ENCODE measurements around the gene C11orf86.

The C11orf86 gene

DNA sequence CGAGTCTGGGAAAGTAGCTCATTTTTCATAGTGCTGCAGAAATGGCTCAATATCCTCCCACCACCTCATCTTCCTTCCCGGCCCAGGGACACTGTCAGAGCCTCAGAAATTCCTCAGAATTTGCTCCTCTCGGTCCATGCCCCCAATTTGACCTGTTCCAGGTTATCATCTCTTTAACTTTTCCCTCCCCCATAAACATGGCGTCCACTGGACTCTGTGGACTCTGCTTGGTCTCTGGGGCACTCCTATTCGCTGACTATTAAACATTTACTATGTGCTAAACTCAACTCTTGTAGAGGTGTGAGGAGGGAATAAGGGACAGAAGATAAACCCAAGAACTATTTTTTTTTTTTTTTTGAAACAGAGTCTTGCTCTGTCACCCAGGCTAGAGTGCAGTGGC lies 8.8 kb upstream of the C11orf86 start:
- in situ Hi-C loops (cut with MboI; ENCODE audit: low sequenced_read_pairs), result no loop called here

DNA sequence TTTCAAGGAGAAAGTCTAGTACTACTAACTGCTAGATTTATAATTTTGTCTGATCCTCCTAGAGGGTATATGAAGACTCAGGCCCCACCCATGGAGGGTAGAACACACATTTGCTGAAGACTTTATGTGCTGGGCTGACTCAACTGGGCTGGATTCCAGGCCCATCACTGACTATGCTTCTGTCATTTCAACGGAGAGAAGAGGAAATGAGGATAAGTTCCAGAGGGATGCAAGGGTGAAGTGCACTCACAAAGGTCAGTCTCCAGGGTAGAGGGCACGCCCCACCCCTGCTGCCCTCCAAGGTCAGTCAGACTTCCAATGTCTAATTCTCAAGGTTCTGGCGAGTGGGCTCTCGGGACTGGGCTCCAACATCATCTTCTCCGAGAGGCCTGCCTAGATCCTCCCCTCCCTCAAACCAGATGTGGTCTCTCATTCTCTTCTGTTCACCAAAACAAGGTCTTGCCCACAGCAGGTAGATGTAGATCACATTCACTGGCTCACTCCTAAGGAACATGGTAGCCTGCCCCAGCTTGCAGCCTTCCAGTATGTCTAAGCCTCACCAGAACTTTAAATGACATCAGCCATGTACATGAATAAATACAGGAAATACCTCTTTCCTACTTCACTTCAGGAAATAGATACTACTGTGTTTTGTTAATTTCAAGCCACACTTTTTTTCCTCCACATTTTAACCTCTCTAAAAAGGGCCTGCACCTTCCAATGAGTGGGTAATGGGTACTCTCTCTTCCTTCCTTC lies 7.3 kb upstream of the C11orf86 start:
- in situ Hi-C loops (cut with MboI; ENCODE audit: low sequenced_read_pairs), result no loop called here

DNA sequence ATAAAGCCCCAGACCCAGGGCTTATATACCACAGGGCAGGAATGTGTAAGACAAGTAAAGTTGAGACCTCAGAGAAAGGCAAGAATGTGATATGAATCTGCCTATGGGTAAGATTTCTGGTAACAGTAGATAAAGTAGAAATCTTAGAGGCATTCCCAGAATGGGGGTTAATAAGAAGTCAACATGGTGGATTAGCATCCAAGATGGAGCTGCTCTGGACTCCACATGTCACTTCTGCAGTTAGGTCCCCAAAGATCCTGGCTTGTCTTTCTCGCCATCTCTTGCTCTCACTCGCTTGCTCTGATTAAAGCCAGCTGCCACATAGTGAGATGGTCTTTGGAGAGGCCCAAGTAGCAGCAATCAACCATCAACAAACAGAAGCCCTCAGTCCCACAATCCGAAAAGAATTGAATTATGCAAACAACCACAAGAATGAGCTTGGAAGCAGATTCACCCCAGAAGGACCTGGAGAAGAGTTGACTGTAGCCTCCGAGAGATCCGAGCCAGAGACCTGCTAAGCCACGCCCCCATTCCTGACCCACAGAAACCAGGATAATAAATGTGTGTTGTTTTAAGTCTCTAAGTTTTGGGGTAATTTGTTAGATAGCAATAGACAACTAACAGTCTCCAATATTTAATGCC lies 5.4 kb upstream of the C11orf86 start:
- in situ Hi-C loops (cut with MboI; ENCODE audit: low sequenced_read_pairs), result no loop called here

DNA sequence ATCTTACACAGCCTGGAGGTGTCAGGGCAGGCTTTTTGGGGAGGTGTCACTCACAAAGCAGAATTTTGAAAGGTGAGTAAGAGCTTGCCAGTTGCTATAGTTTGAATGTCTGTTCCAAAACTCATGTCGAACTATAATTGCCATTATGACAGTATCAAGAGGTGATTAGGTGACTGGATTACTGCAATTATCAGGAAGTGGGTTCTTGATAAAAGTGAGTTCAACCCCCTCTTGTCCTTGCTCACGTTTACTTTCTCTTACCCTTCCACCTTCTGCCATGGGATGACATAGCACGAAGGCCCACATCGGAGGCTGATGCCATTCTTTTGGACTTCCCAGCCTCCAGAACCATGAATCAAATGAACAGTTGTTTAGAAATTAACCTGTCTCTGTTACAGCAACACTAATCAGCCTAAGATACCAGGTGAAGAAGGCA lies 4.7 kb upstream of the C11orf86 start:
- in situ Hi-C loops (cut with MboI; ENCODE audit: low sequenced_read_pairs), result no loop called here

DNA sequence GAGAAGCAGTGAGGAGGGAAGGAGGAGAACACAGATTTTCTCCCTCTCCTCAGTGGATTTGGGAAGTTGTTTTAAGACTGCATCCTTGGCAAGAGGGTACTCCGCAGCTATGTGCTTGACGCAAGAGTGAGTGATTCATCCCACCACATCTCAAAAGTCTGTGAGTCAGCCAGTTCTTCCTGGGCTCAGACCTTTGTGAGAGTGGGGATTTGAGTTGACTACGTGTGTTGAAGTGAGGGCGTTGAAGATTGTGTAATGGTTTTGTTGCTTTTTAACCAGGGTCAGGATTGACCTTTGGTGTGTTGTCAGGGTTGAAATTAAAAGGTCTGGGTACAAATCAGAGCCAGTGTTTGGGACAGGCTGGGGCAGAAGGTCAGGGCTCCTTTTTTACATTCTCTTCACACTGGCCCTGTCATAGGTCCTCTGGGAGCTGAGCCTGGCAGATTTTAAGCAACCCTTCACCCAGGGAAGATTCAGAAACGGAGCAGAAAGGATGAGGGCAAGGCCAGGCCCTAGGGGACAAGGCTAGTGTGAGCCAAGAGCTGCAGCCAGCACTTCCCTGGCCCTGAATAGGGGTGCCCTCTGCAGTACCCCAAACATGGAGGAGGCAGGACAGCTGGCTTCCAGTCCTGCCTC lies 4.2 kb upstream of the C11orf86 start:
- in situ Hi-C loops (cut with MboI; ENCODE audit: low sequenced_read_pairs), result no loop called here

DNA sequence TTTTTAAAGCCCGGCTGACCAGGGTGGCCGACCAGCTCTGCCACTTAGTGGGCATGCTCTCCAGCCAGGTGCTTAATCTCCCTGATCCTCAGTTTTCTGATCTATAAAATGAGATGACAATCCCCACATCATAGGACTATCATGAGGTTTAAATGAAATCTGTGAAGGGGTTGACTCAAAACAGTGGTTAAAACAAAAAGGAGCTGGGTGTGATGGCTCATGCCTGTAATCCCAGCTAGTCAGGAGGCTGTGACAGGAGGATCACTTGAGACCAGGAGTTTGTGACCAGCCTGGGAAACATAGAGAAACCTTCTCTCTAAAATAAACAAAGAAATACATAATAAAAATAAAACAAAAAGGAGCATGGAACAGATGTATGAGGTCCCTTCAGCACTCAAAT lies 3.6 kb upstream of the C11orf86 start:
- in situ Hi-C loops (cut with MboI; ENCODE audit: low sequenced_read_pairs), result no loop called here

DNA sequence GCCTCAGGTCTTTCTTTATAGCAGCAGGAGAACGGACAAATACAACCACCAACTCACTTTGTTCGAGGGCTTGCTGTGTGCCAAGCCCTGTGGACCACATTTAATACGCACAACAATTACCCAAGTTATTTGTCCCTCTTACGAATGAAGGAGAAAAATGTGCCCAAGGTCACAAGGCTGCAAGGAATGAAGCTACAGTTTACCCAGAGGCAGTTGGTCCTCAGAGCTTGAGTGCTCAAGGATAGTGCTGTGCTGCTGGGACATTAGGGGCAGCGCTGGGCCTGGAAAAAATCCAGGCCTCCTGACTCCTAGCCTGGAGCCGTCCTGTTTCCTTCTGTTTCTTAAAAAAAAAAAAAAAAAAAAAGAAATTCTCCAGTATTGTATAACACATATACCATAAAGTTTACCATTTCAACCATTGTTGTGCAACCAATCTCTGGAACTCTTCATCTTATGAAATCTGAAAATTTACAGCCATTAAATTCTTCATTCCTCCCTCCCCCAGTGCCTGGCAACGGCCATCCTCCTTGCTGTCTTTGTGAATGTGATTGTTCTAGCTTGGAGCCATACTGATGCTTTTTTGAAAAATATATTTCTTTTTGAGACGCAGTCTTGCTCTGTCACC lies 1.0 kb upstream of the C11orf86 start:
- in situ Hi-C loops (cut with MboI; ENCODE audit: low sequenced_read_pairs), result no loop called here

DNA sequence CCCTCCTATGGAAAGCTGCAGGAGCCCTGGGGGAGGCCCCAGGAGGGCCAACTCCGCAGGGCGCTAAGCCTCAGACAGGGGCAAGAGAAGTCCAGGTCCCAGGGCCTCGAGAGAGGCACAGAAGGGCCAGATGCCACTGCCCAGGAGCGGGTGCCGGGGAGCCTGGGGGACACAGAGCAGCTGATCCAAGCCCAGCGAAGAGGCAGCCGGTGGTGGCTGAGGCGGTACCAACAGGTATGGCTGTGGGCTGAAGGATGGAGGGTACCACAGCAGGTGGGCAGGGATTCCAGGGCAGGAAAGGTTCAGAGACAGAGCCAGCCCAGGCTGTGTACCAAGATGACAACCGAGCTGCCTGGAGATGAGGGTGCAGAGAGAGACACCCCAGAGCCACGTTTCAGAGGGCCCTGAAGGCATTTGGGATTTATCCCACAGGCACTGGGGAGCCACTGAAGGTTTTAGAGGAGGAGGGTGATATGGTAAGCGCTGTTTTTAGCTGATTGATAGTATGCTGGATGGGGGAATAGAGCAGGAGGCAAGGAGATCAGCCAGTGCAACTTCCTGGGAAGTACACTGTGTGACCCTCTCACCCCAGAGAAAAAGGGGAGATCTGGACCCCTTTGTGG lies 412 bp downstream of the C11orf86 start:
- in situ Hi-C loops (cut with MboI; ENCODE audit: low sequenced_read_pairs), result no loop called here

DNA sequence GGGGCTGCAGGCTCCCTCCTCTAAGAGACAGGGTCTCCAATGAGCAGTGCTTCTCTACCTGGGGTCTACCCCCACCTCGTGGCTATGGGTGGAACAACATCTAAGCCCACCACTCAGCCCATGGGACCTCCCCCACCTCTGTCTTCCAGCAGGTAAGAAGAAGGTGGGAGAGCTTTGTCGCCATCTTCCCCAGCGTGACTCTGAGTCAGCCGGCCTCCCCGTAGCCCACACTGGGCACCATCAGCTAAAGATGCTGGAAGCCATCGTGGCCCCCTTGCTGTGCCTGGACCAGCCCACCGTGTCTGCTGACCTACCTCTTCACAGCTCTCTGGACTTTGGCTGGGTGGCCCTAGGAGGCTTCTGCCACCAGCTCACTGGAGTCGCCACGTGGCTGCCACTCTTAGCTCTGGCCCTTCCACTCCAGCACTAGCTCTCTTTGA lies 944 bp downstream of the C11orf86 start:
- in situ Hi-C loops (cut with MboI; ENCODE audit: low sequenced_read_pairs), result no loop called here

DNA sequence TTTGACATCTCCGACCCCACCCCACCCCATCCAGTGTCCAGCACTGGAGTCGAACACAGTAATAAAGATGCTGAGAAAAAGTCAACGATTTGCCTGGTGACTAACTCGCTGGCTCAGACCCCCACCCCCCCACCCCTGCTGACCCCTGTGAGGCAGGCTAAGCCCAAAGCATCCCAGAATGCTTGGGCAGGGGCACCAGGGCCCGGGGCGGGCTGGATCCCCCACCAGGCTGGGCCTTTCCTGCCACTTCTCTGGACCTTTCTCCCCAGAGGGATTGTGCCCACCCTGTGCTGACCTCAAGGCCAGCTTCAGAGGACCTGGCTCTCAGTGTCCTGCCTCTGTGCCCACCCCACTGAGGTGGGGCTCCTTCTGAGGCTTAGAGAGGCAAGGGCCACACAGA lies 1.8 kb downstream of the C11orf86 start:
- in situ Hi-C loops (cut with MboI; ENCODE audit: low sequenced_read_pairs), result no loop called here

DNA sequence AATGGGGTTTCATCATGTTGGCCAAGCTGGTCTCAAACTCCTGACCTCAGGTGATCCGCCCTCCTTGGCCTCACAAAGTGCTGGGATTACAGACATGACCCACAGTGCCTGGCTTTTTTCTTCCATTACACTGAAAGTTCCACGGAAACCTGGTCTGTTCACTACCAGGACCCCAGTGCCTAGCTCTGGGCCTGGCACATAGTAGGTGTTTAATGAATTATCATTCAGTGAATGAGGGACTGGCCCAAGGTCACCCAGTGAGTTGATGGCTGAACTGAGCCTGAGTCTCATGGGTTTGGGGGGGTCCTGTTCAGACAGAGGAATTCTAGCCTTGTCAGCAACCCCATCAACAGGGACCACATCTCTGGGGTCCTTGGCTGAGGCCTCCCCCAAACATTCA lies 3.1 kb downstream of the C11orf86 start:
- in situ Hi-C loops (cut with MboI; ENCODE audit: low sequenced_read_pairs), result no loop called here

DNA sequence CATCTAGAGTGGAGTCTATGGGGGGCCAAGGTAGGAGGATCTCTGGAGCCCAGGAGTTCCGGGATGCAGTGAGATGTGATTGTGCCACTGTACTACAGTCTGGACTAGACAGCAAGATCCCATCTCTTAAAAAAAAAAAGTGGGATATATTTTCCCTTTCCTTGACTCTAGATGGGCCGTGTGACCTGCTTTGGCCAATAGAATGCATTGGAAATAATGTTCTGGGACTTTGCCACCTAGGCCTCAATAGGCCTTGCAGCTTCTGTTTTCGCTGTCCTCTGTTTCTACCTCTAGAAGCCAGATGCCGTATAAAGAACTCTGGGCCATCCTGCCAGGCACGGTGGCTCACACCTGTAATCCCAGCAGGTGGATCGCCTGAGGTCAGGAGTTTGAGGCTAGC lies 3.6 kb downstream of the C11orf86 start:
- in situ Hi-C loops (cut with MboI; ENCODE audit: low sequenced_read_pairs), result no loop called here

DNA sequence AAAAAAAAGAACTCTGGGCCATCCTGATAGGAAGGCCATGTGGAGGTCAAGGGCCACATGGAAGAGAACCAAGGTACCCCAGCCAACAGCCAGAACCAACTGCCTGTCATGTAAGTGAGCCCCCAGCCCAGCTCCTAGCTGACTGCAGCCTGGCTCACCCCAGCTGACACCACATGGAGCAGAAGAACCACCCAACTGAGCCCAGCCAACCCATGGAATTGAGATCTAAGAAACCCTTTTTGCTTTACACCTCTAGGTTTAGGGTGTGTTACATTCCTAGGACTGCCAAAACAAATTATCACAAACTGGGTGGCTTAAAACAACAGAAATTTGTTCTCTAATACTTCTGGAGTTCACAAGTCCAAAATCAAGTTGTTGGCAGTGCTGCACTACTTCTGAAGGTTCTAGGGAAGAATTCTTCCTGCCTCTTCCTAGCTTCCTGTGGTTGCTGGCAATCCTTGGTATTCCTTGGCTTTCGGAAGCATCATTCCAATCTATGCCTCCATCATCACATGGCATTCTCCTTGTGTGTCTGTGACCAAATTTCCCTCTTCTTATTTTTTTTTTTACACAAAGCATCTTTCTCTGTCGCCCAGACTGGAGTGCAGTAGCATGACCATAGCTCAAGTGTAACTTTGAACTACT lies 4.4 kb downstream of the C11orf86 start:
- in situ Hi-C loops (cut with MboI; ENCODE audit: low sequenced_read_pairs), result no loop called here

DNA sequence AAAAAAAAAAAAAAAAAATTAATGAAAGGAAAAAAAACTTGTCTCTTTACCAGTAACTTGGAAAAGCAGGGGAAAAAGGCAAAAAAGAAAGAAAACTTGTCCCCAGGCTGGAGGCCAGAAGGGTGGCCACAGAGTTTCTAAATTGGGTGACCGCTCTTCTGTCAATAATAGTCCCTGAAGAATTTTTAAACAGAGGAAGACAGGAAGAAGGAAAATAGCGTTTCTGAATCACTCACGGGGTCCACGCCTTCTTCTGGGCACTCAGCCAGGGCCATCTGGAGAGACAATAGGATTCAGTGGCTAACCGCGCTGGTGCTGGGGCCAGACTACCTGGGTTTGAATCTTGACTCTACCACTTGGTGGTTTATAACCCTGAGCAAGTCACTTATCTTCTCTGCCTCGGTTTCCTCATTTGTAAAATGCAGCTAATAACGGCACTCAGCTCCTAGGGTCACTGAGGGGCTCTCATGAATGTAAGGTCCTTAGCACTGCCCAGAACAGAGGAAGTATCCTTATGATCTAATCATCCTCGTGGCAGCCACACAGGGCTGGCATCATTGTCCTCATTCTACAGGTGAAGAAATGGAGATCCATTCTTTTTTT lies 7.0 kb downstream of the C11orf86 start:
- in situ Hi-C loops (cut with MboI; ENCODE audit: low sequenced_read_pairs), result no loop called here

DNA sequence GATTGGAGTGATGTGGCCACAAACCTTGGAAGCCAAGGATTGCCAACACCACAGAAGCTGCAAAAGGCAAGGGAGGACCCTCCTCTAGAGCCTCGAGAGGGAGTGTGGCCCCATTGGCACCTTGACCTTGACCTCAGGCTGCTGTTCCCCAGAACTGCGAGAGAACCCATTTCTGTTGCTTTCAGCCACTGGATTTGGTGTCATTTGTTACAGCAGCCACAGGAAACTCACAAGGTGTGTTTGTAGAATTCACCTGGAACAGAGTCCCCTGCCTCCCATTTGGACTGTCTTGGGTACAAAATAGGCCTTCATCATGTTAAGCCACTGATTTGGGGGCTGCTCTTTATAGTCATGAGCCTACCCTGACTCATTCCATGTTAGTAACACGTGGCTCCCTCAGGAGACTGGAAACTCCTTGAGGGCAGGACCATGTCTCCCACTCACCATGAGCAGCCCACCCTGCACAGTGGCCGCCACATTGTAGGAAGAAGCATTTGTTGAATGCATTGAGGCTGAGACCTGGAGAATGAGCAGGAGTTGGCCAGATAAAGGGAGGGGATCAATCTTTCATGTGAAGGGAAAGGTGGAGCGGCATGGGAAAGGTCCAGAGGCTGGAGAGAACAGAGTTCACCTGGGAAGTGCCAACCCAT lies 8.3 kb downstream of the C11orf86 start:
- in situ Hi-C loops (cut with MboI; ENCODE audit: low sequenced_read_pairs), result no loop called here

DNA sequence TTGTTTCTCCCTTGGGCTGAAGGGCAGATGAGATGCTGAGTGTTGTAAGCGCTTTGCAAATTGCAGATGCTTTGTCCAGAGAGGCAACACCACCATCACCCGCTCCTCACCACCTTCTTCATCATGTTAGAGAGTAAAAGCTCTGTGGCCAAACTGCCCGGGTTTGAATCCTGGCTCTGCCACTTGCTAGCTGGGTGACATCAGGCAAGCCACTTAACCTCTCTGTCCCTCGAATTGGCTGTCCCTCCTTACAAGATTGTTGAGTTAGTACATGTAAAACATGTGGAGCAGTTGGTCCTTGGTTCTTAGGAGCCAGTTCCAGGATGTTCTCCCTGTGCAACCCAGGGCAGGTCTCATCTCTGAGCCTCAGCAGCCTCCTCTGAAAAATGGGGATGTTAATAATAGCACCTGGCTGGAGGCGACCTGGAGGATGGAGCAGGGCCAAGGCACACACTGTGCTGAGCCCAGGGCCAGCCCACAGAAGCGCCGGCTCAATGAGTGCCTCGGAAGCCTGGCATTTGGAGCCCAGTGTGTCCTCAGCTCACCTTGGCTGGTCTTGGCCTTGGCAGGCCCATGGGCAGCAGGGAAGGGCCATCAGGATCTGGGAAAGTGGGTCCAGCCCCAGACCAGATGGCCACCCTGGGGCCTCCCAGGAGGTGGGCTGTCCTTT lies 10.5 kb downstream of the C11orf86 start:
- in situ Hi-C loops (cut with MboI; ENCODE audit: low sequenced_read_pairs), result no loop called here

DNA sequence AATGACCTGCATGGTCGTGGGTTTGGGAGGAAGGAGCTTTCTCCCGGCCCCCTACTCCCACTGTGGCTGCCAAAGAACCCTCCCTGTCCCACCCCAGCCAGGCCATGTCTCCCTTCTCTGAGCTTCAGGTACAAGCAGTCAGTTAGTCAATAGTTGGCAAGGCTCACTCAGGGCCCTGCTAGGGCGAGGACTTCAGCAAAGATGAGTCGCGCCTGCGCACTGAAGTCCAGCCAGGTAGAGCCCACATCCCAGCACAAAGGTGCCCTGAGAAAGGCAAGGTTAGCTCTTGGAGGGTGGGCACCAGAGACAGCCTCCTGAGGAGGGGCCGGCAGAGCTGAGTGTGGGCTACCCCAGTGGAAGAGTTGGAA lies 11.1 kb downstream of the C11orf86 start:
- in situ Hi-C loops (cut with MboI; ENCODE audit: low sequenced_read_pairs), result no loop called here

DNA sequence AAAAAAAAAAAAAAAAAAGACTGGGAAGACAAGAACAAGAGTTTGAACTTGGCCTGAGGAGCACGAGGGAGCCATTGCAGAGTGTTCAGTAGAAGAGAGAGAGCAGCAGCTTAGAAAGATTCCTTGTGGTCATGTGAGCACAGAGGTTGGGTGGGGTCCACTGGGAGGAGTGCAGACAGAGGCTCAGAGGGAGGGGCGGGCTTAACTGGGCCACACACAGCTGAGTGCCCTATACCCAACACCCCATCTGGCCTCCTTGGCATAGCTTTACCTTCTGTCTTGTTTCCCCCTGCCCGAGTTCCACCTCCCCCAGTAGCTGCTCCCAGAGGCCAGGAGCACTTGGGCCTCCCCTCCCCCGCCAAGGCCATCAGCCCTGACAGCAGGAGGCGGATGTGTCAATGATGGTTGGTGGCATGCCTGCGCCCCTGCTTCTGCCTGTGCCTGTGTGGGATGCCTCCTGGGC lies 12.1 kb downstream of the C11orf86 start:
- in situ Hi-C loops (cut with MboI; ENCODE audit: low sequenced_read_pairs), result no loop called here

DNA sequence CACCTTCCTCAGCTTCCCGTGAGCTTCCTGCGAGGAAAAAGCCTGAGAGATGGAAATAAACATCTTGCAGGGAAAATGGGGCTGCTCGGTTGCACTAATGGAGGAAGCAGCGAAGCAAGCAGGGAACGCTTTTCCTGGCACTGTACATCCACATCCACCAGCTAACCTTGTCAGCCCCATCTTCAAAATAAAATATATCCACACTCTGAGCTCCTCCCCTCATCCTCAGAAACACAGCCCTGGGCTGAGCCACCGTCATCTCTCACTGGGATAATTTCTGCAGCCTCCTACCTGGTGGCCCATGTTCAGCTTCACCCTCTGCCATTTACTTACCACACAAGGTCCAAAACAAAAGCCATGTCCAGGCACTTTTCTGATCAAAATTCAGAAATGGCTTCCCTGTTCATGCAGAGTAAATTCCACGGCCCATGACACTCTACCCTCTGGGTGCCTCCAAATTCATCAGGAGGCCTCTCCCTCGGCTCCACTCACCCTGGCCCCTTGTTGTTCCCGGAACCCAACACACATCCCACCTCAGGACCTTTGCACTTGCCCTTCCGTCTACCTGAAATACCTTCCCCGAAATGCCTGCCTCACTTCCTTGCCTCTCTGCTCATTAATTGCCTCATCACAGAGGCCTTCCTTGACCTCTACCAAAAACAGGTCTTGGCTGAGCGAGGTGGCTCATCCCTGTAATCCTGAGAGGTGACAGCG lies 13.0 kb downstream of the C11orf86 start:
- in situ Hi-C loops (cut with MboI; ENCODE audit: low sequenced_read_pairs), result no loop called here

All from hTERT RPE-1 (cell line).